Inflammatory macrophage treated with lipopolysaccharide for 1 hour (primary cell): ENCODE data around the gene RALGPS1.
A peak's percentile ranks its signal among the peaks of the same experiment; 100 is the strongest.

Source experiments
- DNase-seq, 2 donors: peaks; one replicate each; pipeline ENCODE4 v3.0.0-alpha.2; 2020 to 2022

The RALGPS1 gene

GRCh38 chr9:126914458-126915280 is at the start of gene RALGPS1:
Gene RALGPS1 (plus strand): TSS chr9:126914782. CDS start chr9:126962290, 47,508 bp downstream.
- DNase-seq, result peak; percentile 93

- DNase-seq, result peak in 1 of 2 donors; percentile 17
Measured at GRCh38 chr9:126869368-126869767, 45.2 kb upstream of the RALGPS1 start.

DNA sequence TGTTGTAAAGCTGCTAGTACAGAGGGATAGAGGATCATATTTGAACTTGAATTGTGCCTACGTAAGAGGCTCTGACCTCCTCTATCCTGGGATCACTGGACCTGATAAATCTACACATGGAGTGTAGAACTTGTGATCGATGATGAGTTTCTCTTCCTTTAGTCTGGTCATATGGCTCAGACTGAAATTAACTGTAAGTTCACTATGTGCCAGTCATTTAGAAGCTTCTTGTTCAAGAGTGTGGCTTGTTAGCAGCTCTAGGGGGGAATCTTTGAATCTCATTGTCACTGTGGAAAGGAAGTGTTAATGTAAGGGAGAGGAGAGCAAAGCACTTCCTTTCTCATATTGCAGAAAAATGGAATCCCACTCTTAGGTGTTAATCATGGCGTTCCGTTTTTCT is 42.1 kb upstream of the RALGPS1 start:
- no peak for DNase-seq

DNA sequence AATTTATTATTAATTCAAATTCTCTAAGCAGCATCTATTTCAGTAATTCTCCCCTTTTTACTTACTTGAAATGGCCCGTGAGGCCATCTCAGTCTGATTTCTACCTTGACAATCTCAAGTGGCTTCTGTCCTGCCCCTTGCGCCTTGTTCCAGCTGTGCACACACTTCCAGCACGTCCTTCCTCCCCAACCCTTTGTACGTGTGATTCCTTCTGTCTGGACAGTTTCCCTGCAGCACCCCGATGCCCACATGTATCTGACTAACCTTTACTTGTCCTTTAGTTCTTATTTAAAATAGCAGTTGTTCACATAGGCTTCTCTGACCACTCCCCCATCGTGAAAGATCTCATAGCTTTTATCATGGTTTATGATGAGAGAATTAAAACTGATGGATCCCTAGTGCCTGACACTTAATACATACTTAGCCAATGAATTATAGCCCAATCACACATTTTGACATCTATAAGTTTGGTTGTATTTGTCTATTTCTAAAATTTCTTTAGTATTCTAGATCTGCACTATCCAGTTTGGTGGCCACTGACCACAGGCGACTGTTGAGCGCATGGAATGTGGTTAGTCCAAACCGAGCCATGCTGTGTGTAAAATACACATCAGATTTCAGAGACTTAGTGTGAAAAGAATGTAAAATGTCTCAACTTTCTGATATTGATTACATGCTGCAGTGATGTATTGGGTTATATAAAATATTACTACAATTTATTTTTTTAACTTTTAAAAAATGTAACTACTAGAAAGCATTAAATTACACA is 39.9 kb upstream of the RALGPS1 start:
- no peak for DNase-seq

DNA sequence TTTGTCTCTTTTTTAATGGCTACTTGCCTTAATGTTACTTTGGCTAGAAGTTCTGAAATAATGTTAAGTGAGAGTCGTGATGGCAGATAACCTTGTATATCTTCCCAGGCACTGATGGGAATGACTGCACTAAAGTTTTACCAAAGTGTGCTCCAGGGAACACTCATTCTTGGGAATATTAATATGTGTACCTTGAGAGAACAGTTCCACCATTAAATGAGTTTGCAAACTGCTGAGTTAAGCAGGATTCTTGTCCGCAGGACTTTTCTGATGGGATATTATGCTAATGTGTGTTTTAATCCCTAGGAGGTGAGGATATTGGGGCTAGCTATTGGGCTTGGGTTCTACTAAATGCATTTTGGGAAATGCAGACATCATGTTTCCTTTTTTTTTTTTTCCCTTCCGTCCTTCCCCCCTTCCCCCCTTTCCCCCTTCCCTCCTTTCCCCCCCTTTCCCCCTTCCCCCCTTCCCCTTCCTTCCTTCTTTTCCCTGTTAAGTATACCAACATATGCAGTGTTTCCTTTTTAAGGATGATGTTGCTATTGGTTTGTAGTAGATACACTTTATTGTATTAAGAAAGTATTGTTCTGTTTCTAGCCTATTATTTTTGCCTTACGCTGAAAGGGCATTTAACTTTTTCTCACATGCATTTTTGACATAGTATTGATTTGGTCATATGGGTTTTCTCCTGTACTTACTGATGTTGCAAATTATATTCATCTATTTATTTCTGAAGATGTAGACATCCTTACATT is 38.6 kb upstream of the RALGPS1 start:
- DNase-seq, result no peak

DNA sequence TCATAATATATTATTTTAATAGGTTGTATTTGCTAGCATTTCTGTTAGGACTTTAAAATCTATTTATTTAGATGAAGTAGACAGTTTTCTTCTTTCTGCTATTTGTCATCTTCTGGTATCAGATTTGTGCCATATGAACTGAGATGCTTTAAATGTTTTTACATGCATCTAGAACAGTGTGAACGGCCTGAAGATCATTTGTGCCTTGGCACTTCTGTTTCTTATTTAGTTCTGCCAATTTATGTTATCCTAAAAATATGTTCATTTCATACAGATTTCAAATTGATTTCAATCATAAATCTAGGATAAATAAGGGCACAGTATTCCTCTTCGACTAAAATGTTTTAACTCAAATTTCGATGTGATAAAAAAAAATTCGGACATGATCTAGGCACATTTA is 38.1 kb upstream of the RALGPS1 start:
- DNase-seq, result no peak

DNA sequence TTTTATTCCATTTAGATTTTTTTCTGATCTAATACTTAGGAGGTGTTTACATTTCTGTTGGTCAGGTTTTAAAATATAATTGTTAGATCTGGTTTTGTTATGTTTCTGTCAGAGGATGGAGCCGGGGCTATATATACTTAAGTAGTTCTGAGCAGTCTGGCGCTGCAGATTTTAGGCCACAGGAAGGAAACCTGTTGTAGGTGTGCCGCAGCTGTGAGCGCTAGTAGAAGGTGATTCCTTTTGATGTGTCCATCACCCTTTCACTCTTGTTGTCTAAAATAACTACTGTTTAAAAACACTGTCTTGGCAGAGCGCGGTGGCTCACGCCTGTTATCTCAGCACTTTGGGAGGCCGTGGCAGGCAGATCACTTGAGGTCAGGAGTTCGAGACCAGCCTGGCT is 37.2 kb upstream of the RALGPS1 start:
- no peak for DNase-seq

- DNase-seq, result no peak
Measured at GRCh38 chr9:126879288-126879687, 35.3 kb upstream of the RALGPS1 start.

- DNase-seq, result no peak
Measured at GRCh38 chr9:126880226-126880946, 34.2 kb upstream of the RALGPS1 start.

DNA sequence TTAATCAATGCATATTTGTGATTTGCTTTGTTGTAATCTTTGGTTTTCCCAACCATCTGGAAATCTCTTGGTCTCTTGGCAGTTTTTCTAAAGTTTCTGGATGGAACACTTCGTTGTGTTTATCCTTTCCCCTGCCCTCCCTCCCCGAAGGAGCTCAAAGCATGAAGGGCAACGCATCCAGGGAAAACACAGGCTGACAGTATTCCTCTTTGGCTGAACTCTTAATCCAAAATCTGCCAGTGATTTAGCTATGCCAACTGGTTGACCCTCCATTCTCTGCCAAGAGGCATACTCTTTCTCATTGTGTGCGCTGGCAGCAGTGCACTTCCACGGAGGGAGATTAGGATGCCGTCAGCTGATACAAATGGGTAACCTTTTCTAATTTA is 33.6 kb upstream of the RALGPS1 start:
- no peak for DNase-seq

- DNase-seq, result no peak
Measured at GRCh38 chr9:126882746-126883145, 31.8 kb upstream of the RALGPS1 start.

DNA sequence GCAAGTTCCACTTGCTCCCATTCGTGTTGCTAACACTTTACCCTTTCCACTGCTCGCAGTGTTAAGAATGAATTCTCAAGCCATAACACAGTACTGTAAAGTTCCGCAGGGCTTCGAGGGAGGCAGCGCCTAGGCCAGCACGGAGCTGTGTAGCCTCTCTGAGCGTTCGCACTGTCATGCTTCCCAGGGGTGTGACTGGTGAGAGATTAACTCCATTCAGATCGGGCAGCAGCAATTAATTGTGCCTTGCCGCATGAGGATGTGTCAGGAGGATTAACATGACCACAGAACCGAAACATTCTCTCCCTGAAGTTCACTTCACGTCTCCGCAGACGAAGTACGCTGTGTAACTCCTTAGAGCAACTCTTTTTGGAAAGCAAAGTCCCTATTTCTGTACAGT is 30.9 kb upstream of the RALGPS1 start:
- no peak for DNase-seq

DNA sequence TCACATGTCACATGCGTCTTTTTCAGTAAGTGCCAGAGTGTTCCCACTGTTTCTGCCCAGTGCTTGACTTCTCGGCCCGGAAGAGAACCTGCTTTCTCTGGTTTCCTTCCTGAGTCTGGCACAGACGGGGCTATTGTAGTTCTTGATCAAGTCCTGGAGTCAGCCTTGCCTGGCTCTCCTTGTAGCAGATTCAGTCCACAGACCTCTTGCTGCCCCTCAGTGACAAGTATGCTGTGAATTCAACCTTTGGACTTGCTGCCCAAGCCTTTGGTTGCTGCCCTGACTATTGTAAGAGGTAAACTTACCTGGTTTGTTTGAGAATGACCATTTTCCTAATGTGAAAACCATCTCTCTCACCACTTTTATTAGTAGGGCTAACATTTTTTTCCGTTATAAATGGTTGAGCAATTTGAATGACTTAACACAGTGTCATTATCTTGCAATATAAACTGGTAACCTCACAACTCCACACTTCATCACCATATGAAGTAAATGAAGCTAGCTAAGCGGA is 29.4 kb upstream of the RALGPS1 start:
- peak; percentile 12 to 44 for DNase-seq

DNA sequence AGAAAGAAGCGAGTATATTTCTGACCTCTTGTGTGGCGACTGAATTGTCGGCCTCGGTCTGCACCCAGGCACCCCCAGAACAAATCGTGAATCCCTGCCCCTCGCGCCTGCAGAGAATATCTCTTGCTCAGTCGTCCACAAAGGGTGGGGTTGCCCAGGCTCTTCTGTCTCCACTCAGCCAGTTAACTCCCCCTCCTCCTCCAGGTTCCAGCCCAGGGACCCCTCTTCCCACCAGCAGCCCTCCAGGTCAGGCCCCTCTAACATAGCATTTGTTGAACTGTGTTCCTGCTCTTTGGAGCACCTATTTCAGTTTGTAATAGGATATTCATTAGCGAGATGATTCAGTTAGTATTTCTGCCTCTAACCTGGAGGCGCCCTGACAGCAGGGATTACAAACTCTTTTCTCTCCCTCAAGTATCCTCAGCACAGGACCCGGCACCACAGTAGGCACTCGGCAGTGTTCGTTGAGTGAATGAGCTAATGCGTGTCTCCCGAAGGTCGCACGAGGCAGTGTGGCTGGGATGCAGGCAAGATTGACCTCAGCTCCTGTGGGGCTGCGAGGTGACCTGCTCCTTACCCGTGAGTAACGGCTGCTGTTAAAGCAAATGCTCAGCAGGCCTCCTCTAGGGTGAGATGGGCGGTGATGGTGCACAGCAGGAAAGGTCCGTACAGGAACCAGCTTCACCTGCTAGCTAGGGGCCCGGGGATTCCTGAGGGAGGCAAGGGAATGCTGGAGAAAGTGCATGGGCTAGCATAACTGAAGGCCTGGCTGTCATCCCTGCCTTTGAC is 28.4 kb upstream of the RALGPS1 start:
- no peak for DNase-seq

GRCh38 chr9:126886897-126887296 is 27.7 kb upstream of the RALGPS1 start:
- no peak for DNase-seq

- DNase-seq, result no peak
Measured at GRCh38 chr9:126891676-126892075, 22.9 kb upstream of the RALGPS1 start.

DNA sequence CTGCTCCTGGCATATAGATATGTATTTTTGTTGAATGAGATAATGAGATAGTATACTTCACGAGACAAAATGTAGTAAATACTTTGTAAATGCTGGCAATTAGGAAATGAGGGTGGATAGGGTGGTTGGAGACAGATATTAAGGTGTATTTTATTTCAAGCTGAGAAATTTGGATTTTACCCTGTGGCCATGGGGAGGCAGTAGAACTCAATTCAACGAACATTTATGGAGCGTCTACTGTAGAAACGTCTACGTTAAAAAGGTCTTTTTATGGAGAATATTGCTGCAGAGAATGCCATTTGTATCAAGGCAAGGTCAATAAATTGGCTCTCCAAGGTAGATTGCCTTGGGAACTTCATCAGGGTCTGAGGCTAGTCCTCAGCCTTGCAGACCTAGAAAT is 21.5 kb upstream of the RALGPS1 start:
- no peak for DNase-seq

DNA sequence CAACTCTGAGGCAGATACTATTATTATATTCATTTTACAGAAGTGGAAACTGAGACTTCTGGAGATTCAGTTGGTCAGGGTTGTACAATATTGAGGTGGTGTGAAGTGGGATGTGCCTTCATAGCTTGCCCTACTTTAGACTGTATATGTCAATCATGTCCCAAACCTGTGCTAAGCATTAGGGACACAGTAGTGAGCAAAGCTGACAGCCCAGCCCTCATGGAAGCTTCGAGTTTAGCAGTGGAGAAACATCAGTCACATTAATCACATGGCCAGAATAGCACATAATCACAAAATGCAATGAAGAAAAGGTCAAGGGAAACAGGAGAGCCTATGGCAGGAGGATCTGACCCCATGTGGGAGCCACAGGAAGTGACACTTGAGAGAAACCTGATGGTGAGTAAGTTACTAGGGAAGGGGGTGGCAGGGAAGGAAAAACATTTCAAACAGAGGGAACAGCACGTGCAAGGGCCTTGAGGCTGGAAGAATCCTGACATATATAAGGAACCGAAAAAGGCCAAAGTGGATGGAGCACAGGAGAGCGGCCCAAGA is 20.5 kb upstream of the RALGPS1 start:
- peak in 1 of 2 donors; percentile 52 for DNase-seq

DNA sequence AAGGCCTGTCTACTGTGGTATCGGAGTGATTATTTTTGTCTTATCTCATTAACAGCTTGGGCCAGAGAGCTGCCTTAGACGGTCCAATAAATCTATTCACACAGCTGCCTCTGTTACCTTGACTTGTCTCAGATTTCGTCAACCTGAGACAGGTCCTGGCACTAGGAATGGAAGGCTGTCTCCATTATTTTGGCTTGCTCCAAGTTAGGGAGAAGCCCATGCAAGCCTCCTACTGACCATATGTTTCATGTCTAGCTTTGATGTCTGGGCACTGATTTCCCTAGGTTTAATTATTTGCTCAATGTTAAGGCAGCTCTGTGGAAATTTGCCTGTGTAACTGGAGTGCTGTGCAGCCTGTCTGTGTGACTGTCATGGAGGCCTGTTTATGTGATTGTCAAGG is 12.4 kb upstream of the RALGPS1 start:
- no peak for DNase-seq

GRCh38 chr9:126904586-126904985 is 10.0 kb upstream of the RALGPS1 start:
- DNase-seq, result no peak

DNA sequence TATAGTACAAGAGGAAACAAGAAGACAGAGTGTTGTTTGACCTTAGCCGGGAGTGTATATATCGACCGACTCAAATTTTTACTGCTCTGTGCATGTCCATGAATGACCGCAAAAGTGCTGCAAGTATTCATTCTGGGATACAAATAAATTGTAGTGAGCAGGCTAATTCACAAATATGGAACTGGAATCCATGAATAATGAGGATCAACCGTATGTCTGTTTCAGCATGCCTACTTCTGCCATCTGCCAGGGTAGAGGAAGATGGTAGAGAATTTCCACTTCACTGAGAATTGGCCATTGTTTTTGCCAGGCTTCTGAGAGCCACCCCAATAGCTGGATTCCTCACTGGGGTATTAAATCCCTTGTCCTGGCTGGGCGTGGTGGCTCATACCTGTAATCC is 8.5 kb upstream of the RALGPS1 start:
- no peak for DNase-seq
